Suprapubic skin (tissue), 4 donors: Measurements from ENCODE around the gene RSPO4. TPM values are rescaled to one million over a fixed set of nuclear protein-coding genes. Genes with fewer than 3 reads are reported as not detected.

Source experiments
- DNase-seq, 2 donors: peaks; one replicate each; pipeline ENCODE4 v3.0.0-alpha.2; 2019; ENCODE audit warnings: low spot score in 2 of 2
- H3K27ac ChIP-seq: fragments of 200-600 bp; sonication (generic); one replicate; pipeline ENCODE4 v1.5.1; 2019
- H3K27me3 ChIP-seq: fragments of 200-600 bp; sonication (generic); one replicate; pipeline ENCODE4 v1.5.1; 2019
- H3K36me3 ChIP-seq: fragments of 200-600 bp; sonication (generic); one replicate; pipeline ENCODE4 v1.5.1; 2019
- H3K4me1 ChIP-seq: fragments of 200-600 bp; sonication (generic); one replicate; pipeline ENCODE4 v1.5.1; 2019
- H3K4me3 ChIP-seq: fragments of 200-600 bp; sonication (generic); one replicate; pipeline ENCODE4 v1.5.1; 2019; ENCODE audit warnings: mild to moderate bottlenecking
- H3K9me3 ChIP-seq: fragments of 200-600 bp; sonication (generic); one replicate; pipeline ENCODE4 v1.5.1; 2019
- EP300 ChIP-seq: sonication (generic); formaldehyde crosslinking; IDR thresholded peaks from one replicate; pipeline ENCODE4 v1.6.1; 2017; ENCODE audit warnings: antibody characterized with exemption
- POLR2A ChIP-seq, 2 donors: fragments of 450-650 bp; IDR thresholded peaks; one replicate each; pipeline ENCODE4 v1.6.1; 2017; ENCODE audit warnings: antibody characterized with exemption in 2 of 2, mild to moderate bottlenecking in 2 of 2, moderate library complexity in 2 of 2
- POLR2AphosphoS5 ChIP-seq, 3 donors: sonication (generic); formaldehyde crosslinking; IDR thresholded peaks; one replicate each; pipeline ENCODE4 v1.6.1; 2017; ENCODE audit warnings: antibody characterized with exemption in 3 of 3
- WGBS: methylation state at CpG from one replicate; pipeline ENCODE4 v1.1.5; 2018; 5-methylcytosine and 5-hydroxymethylcytosine counted together
- total RNA-seq, 4 donors: library from RNA; depleted of rRNA; stranded (reverse); fragments of >200 nt; gene quantifications; one replicate each; pipeline ENCODE4 v1.1.0, GENCODE V29; 2016
- TF ChIP-seq, protein P1 (sequence below), 2 donors: fragments of 200-600 bp in 1 of 2; fragments of 450-650 bp in 1 of 2; sonication (generic) in 1 of 2; IDR thresholded peaks; one replicate each; pipeline ENCODE4 v1.5.1; 2016 to 2019; ENCODE audit warnings: antibody characterized with exemption in 2 of 2, mild to moderate bottlenecking in 1 of 2, moderate library complexity in 1 of 2

Gene RSPO4
- total RNA-seq, 4 donors from 2014 or later = 0.26 to 0.91 (median 0.67) TPM

DNA sequence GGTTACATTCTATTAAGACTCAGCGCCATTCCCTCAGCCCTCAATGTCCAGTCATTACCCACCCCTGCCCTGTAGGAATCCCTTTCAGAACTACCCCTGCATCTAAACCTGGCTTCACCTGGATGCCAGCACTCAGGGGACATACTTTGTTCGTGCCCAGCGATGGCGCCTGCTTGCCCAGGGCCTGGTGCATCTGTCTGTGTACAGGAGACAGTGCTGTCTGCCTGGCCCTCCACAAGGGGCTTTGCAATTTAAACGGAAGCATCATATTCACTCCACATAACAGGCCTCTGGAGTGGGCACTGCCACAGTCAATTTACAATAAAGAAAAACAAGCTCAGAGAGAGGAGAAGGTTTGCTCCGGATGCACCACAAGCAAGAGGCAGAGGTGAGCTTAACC is 4.6 kb downstream of the RSPO4 start:
- WGBS = 89% methylated on average over 6 of the region's 6 CpGs
- TF ChIP-seq EP300 = no peak
- no peak overlapping the region for H3K4me3 ChIP-seq
- no peak for DNase-seq
- H3K27ac ChIP-seq = no peak overlapping the region
- H3K4me1 ChIP-seq = peaks cover 7% of the 10 kb centered on the region
- no peaks in the 10 kb centered on the region for H3K36me3 ChIP-seq
- no peaks in the 10 kb centered on the region for H3K9me3 ChIP-seq
- peaks cover 36% of the 10 kb centered on the region for H3K27me3 ChIP-seq

DNA sequence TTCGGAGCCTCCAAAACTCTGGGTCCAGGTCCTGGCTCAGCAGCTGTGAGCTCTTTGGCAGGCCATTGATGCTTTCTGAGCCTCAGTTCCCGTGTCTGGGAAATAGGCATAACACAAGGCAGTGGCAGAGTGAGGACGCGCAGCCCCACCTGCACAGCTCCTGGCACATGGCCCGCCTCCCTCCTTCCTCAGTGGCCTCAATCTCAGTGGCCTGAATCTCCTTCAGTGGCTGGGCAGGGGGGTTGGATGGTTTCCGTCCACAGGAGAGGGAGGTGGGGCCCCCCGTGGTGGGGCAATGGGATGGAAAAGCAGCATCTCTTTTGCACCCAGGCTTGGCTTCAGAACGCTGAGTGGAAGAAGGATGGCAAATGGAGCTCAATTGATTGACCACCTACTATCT is 5.1 kb downstream of the RSPO4 start:
- Histone ChIP-seq H3K4me3 (no peak overlapping the region), H3K27ac (no peak overlapping the region), H3K27me3 (peaks cover 34% of the 10 kb centered on the region), H3K36me3 (no peaks in the 10 kb centered on the region), H3K9me3 (no peaks in the 10 kb centered on the region), H3K4me1 (peaks cover 2% of the 10 kb centered on the region)
- WGBS = 84% methylated on average over 5 of the region's 8 CpGs
- DNase-seq = no peak
- TF ChIP-seq EP300 (no peak), POLR2AphosphoS5 (IDR thresholded peaks at IDR 0.05) (no peak), POLR2A (IDR thresholded peaks at IDR 0.05) (no peak)
- TF ChIP-seq, protein P1, sequence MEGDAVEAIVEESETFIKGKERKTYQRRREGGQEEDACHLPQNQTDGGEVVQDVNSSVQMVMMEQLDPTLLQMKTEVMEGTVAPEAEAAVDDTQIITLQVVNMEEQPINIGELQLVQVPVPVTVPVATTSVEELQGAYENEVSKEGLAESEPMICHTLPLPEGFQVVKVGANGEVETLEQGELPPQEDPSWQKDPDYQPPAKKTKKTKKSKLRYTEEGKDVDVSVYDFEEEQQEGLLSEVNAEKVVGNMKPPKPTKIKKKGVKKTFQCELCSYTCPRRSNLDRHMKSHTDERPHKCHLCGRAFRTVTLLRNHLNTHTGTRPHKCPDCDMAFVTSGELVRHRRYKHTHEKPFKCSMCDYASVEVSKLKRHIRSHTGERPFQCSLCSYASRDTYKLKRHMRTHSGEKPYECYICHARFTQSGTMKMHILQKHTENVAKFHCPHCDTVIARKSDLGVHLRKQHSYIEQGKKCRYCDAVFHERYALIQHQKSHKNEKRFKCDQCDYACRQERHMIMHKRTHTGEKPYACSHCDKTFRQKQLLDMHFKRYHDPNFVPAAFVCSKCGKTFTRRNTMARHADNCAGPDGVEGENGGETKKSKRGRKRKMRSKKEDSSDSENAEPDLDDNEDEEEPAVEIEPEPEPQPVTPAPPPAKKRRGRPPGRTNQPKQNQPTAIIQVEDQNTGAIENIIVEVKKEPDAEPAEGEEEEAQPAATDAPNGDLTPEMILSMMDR (IDR thresholded peaks at IDR 0.05) = no peak

DNA sequence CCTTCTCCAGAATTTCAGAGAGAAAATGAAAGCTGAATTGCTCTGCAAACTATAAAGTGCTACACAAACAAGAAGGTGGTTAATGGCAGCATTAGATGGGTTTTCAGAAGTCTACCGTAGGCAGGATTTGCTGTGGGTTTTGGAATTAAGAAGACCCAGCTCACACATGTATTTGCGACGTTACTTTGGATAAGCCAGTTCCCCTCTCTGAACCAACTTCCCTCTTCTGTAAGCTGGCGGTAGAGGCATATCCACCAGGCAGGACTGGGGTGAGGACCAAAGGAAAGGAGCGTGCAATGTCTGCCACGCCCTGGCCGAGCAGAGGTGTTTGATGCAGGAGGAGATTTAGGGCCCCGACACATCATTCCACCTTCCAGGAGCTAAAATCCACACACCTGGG is 6.9 kb downstream of the RSPO4 start:
- Histone ChIP-seq H3K4me1 (no peaks in the 10 kb centered on the region), H3K36me3 (no peaks in the 10 kb centered on the region), H3K27me3 (peaks cover 33% of the 10 kb centered on the region), H3K9me3 (no peaks in the 10 kb centered on the region), H3K27ac (no peak overlapping the region), H3K4me3 (no peak overlapping the region)
- DNase-seq = no peak
- TF ChIP-seq POLR2AphosphoS5 (IDR thresholded peaks at IDR 0.05) = no peak
- TF ChIP-seq, protein P1 (IDR thresholded peaks at IDR 0.05) = no peak
- TF ChIP-seq POLR2A (IDR thresholded peaks at IDR 0.05) = no peak
- no peak for TF ChIP-seq EP300
- 70% methylated on average over 8 of the region's 8 CpGs for WGBS

DNA sequence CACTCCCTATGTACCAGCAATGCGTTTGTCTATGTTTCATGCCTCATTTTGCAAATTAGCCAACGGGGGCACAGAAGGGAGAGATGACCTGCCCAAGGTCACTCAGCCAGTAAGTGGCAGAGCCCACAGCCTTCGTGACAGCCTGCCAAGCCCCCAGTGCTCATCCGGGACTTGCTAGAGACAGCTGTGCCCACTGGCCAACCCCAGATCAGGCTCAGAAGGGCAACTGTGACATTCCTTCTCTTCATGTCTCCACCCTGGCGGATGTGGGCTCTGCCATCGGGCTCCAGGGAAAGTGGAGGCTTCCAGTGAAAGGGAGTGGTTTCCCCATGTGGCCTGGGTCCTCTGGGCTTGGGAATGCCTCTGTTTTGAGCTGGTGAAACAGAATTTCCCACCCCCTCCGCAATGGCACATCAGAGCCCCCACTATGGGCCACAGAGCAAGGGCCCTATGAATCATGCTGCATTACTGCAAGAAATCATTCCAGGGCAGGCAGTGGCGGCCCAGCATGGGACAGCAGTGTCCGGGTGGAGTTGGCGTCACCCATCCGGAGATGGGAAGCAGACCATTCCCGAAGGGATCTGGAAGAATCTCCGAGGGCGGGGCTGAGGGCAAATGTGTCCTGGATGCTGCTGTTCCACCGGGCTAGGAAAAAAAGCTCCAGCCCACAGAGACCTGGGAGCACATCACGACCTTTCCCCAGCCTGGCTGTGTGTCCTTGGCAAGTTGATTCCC is 9.1 kb downstream of the RSPO4 start:
- Histone ChIP-seq H3K27me3 (peaks cover 43% of the 10 kb centered on the region), H3K9me3 (no peaks in the 10 kb centered on the region), H3K27ac (no peak overlapping the region), H3K4me1 (no peaks in the 10 kb centered on the region), H3K4me3 (no peak overlapping the region), H3K36me3 (no peaks in the 10 kb centered on the region)
- WGBS = 87% methylated on average over 13 of the region's 16 CpGs
- TF ChIP-seq, protein P1 (IDR thresholded peaks at IDR 0.05) = no peak
- TF ChIP-seq POLR2A (IDR thresholded peaks at IDR 0.05) = no peak
- TF ChIP-seq EP300 = no peak
- TF ChIP-seq POLR2AphosphoS5 (IDR thresholded peaks at IDR 0.05) = no peak
- DNase-seq = no peak

DNA sequence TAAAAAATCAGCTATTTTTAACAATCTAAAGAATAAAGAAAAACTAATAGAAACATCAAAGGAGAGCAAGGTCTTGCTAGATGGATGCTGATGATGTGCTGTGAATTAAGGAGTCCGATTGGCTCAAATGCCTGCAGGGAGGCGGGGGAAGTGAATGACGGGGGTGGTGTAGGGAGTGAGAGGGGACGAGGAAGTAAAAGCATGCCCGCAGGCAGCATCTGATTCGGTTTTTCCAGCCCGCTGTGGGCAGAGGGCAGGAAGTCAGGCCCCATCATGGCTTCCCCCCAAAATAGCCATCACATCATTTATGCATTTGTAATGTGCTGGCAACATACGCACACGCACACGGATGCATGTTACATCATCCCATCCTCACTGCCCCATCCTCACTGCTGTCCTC is 10.3 kb downstream of the RSPO4 start:
- no peak overlapping the region for H3K27ac ChIP-seq
- TF ChIP-seq, protein P1 (IDR thresholded peaks at IDR 0.05) = no peak
- no peak for TF ChIP-seq POLR2A (IDR thresholded peaks at IDR 0.05)
- TF ChIP-seq EP300 = no peak
- TF ChIP-seq POLR2AphosphoS5 (IDR thresholded peaks at IDR 0.05) = no peak
- H3K9me3 ChIP-seq = no peaks in the 10 kb centered on the region
- DNase-seq = no peak
- H3K4me1 ChIP-seq = no peaks in the 10 kb centered on the region
- H3K4me3 ChIP-seq = no peak overlapping the region
- WGBS = 67% methylated on average over 10 of the region's 10 CpGs
- peaks cover 49% of the 10 kb centered on the region for H3K27me3 ChIP-seq
- no peaks in the 10 kb centered on the region for H3K36me3 ChIP-seq
